OCI-LY7 (cell line): ENCODE data around the gene CRABP2.

Experiments
- EZH2phosphoT487 ChIP-seq: fragments of 200-600 bp; sonication (generic); IDR thresholded peaks from 2 replicates; pipeline ENCODE4 v1.6.1; 2018; ENCODE audit warnings: low read depth, borderline replicate concordance, mild to moderate bottlenecking, mixed run types, antibody characterized with exemption, low read length, moderate library complexity, mixed read lengths
- TF ChIP-seq, protein P1 (sequence below): fragments of 200-600 bp; sonication (generic); conservative IDR thresholded peaks from 2 replicates; pipeline ENCODE4 v1.5.1; 2014; ENCODE audit warnings: mild to moderate bottlenecking, antibody characterized with exemption, low read length, moderate library complexity, mixed read lengths

DNA sequence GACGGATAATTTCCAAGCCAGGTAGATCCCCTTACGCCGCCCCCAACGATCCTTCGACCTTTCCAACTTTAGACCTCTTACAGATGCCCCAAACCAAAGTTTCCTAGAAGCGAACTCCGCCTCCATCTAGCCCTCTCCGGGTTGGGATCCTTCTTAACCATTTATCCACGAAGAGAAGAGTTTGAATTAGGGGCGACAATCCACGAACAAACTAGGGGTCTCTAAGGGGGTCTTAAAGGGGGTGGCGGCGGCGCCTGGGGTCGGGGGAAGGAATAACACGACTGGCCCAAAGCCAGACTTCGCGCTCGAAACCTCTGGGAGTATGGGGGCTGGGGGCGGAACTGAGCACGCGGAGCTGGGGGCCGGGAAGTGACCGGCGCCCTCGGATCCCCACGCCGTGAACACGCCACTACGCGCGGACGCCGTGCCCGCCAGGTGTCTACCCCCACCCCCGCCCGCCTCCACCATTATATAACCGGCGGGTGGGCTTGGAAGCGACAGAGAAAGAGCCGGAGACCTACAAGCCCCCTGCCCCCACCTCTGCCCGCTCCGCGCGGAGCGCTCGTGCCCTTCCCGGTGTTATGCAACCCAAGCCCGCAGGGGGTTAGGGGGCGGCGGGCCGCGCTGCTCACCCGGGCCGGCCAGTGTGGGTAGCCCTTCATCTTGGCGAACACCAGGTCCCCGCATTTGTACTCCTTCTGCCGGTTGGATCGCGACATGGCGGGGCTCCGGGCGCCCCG, 45.5 kb upstream of the CRABP2 start:
- TF ChIP-seq, protein P1, sequence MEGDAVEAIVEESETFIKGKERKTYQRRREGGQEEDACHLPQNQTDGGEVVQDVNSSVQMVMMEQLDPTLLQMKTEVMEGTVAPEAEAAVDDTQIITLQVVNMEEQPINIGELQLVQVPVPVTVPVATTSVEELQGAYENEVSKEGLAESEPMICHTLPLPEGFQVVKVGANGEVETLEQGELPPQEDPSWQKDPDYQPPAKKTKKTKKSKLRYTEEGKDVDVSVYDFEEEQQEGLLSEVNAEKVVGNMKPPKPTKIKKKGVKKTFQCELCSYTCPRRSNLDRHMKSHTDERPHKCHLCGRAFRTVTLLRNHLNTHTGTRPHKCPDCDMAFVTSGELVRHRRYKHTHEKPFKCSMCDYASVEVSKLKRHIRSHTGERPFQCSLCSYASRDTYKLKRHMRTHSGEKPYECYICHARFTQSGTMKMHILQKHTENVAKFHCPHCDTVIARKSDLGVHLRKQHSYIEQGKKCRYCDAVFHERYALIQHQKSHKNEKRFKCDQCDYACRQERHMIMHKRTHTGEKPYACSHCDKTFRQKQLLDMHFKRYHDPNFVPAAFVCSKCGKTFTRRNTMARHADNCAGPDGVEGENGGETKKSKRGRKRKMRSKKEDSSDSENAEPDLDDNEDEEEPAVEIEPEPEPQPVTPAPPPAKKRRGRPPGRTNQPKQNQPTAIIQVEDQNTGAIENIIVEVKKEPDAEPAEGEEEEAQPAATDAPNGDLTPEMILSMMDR, result no peak; the same call in 1 of the 2 replicates
- no peak for TF ChIP-seq EZH2phosphoT487
